Large intestine (tissue), 3 donors: ENCODE results near the gene ECHDC3. TPM values are rescaled to one million over a fixed set of nuclear protein-coding genes. Genes with fewer than 3 reads are reported as not detected.
"Not testable (repeated sequence)": the region's sequence is repeated elsewhere in the genome, so short reads cannot be mapped to it uniquely, and the experiment has no call there.

Source experiments
- DNase-seq, 2 donors: peaks; one replicate each; pipeline versions ENCODE4 v3.0.0 to v3.0.0-alpha.2; 2013
- H3K27ac ChIP-seq: one replicate; pipeline ENCODE4 v1.5.1; 2013; ENCODE audit warnings: low read length
- H3K27me3 ChIP-seq: 2 replicates; pipeline ENCODE4 v1.6.1; 2013; ENCODE audit warnings: low read length; ENCODE audit not compliant: control insufficient read depth, insufficient read depth
- H3K36me3 ChIP-seq: 2 replicates; pipeline ENCODE4 v1.6.1; 2013; ENCODE audit warnings: low read length; ENCODE audit not compliant: control insufficient read depth, insufficient read depth
- H3K4me1 ChIP-seq: one replicate; pipeline ENCODE4 v1.6.1; 2013; ENCODE audit warnings: low read length; ENCODE audit not compliant: control insufficient read depth, insufficient read depth
- H3K4me3 ChIP-seq: one replicate; pipeline ENCODE4 v1.5.1; 2013; ENCODE audit warnings: low read length
- H3K9me3 ChIP-seq: one replicate; pipeline ENCODE4 v1.6.1; 2013; ENCODE audit warnings: mild to moderate bottlenecking, low read depth, low read length, moderate library complexity; ENCODE audit not compliant: control insufficient read depth
- WGBS: methylation state at CpG from one replicate; pipeline ENCODE4 v1.1.5; 2013; ENCODE audit warnings: low lambda C conversion rate; ENCODE audit not compliant: insufficient coverage; 5-methylcytosine and 5-hydroxymethylcytosine counted together
- polyA plus RNA-seq: library from polyadenylated mRNA; unstranded; fragments of 120-200 nt; gene quantifications from one replicate; pipeline ENCODE4 v1.2.1, GENCODE V29; 2013

The ECHDC3 gene
- polyA plus RNA-seq, 1 donor, result 9.6 TPM

DNA sequence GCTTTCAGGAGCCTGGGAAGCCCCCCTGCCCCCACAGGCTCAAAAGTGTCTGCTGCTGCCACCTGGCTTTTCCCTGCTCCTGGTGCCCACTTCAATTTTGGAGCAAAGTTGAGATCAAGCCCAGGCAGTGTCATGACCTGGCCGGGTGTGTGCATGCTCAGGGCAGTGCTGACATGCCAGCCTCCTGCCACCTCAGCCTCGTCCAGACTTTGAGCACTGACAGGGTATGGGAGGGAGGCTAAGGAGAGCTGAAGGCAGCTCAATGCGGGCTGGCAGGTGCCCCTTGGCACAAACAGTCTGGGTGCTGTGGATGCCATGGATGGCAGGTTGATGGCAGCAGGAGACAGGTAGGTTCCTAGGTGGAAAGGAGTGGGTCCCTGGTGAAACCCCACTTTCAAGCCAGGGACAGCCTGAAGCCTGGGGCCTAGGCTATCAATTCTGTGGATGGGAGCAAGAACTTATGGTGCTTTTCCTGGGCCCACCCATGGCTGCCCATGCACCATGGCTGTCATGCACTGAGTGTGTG is 12.3 kb upstream of the ECHDC3 start:
- Histone ChIP-seq H3K9me3 (peaks cover 10% of the 10 kb centered on the region), H3K4me1 (no peaks in the 10 kb centered on the region), H3K36me3 (no peaks in the 10 kb centered on the region), H3K27ac (no peak overlapping the region), H3K4me3 (no peak overlapping the region), H3K27me3 (no peaks in the 10 kb centered on the region)
- WGBS, result no CpG with 5 or more reads among the region's 3 CpGs
- DNase-seq, result no peak

DNA sequence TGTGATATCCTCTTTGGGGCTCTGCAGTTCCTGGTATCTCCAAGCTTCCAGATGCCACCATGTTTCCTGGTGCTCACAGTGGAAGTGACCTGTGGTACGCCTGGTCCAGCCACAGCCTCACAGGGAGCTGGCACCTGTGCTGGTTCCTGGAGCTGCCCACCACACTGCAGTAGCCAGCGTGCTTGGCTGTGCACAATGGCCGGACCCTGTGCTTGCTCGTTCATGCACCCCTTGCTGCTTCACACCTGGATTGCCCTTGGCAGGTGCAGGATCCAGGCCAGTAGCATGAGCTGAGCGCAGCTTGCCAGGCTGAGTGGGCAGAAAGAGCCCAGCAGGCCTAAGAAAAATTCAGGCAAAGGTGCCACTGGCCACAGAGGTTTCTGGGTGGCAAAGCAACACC is 11.4 kb upstream of the ECHDC3 start:
- no peak overlapping the region for H3K27ac ChIP-seq
- peaks cover 10% of the 10 kb centered on the region for H3K9me3 ChIP-seq
- H3K4me3 ChIP-seq, result no peak overlapping the region
- no peaks in the 10 kb centered on the region for H3K4me1 ChIP-seq
- no CpG with 5 or more reads among the region's 5 CpGs for WGBS
- H3K27me3 ChIP-seq, result no peaks in the 10 kb centered on the region
- DNase-seq, result no peak
- no peaks in the 10 kb centered on the region for H3K36me3 ChIP-seq

DNA sequence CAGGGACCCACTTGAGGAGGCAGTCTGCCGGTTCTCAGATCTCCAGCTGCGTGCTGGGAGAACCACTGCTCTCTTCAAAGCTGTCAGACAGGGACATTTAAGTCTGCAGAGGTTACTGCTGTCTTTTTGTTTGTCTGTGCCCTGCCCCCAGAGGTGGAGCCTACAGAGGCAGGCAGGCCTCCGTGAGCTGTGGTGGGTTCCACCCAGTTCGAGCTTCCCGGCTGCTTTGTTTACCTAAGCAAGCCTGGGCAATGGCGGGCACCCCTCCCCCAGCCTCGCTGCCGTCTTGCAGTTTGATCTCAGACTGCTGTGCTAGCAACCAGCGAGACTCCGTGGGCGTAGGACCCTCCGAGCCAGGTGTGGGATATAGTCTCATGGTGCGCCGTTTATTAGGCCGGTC is 5.4 kb upstream of the ECHDC3 start:
- DNase-seq, H3K27ac ChIP-seq, H3K4me1 ChIP-seq, H3K27me3 ChIP-seq, H3K9me3 ChIP-seq, H3K4me3 ChIP-seq, H3K36me3 ChIP-seq: not testable (repeated sequence)
- no CpG with 5 or more reads among the region's 15 CpGs for WGBS

DNA sequence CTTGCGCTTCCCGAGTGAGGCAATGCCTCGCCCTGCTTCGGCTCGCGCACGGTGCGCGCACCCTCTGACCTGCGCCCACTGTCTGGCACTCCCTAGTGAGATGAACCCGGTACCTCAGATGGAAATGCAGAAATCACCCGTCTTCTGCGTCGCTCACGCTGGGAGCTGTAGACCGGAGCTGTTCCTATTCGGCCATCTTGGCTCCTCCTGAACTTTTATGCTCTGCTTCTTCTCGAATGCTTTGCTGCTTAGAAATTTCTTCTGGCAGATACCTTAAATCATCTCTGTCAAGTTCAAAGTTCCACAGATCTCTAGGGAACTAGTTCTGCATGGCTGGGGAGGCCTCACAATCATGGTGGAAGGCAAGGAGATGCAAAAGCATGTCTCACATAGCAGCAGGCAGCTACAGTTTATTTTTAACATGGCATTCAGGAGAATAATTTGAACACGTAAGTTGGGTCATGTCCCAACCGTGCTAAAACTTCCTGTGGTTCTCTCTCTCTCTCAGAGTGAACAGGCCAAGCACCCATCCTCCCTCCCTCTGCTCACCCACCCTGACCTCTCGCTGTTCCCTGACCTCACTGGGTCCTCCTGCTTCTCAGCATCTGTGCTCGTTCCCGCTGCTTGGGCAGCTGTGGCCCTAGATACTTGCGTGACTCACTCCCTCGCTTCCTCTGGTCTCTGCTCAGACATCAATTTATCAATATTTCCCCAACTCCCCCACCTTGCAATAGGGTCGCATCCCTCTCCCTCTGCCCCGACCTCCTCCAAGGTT is 4.7 kb upstream of the ECHDC3 start:
- no CpG with 5 or more reads among the region's 27 CpGs for WGBS
- H3K27me3 ChIP-seq, H3K9me3 ChIP-seq, H3K4me3 ChIP-seq, DNase-seq, H3K36me3 ChIP-seq: not testable (repeated sequence)
- Histone ChIP-seq H3K4me1 (peaks cover 11% of the 10 kb centered on the region), H3K27ac (peak overlapping the region; percentile 33)

DNA sequence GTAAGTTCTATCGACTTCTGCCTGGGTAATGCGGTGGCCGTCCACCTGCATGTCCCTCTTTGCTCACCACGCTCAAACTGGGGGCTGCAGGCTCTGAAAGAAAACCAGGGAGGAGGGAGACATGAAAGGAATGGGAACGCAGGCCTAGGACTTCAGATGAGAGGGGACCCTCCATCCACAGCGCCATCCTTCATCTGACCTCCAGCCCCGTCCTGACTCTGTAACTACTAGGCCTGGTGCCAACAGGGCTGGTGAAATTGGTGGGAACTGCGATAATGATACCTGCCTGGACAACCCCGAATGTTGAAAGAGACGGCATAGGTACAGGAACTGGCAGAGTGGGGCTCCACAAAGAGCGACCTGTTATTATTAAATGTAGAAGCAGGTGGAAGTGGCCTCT is 1.3 kb upstream of the ECHDC3 start:
- Histone ChIP-seq H3K27me3 (no peaks in the 10 kb centered on the region), H3K9me3 (peaks cover 3% of the 10 kb centered on the region), H3K27ac (no peak overlapping the region), H3K36me3 (no peaks in the 10 kb centered on the region), H3K4me3 (no peak overlapping the region), H3K4me1 (peaks cover 11% of the 10 kb centered on the region)
- no peak for DNase-seq
- WGBS, result no CpG with 5 or more reads among the region's 11 CpGs

DNA sequence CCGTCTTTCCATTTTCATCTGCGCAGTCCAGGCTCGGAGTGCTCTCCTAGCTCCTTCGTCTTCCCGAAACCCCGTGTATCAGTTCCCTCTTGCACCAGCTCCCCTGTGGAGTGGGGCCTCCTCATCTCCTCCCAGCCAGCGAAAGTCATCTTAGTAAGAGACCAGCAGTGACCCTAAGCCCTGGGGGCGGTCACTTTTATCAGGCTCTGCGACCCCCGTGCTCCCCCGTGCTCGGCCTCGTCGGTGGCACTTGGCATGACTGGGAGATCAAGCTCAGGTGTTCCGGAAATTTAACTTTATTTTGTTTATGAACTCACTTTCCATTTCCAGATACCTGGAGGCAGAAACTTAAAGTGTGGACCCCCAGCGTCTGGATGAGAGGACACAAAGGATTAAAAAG is 574 bp upstream of the ECHDC3 start:
- WGBS, result no CpG with 5 or more reads among the region's 16 CpGs
- no peak for DNase-seq
- Histone ChIP-seq H3K9me3 (peaks cover 3% of the 10 kb centered on the region), H3K27ac (no peak overlapping the region), H3K27me3 (no peaks in the 10 kb centered on the region), H3K36me3 (no peaks in the 10 kb centered on the region), H3K4me3 (peak overlapping the region; percentile 49), H3K4me1 (peaks cover 11% of the 10 kb centered on the region)

DNA sequence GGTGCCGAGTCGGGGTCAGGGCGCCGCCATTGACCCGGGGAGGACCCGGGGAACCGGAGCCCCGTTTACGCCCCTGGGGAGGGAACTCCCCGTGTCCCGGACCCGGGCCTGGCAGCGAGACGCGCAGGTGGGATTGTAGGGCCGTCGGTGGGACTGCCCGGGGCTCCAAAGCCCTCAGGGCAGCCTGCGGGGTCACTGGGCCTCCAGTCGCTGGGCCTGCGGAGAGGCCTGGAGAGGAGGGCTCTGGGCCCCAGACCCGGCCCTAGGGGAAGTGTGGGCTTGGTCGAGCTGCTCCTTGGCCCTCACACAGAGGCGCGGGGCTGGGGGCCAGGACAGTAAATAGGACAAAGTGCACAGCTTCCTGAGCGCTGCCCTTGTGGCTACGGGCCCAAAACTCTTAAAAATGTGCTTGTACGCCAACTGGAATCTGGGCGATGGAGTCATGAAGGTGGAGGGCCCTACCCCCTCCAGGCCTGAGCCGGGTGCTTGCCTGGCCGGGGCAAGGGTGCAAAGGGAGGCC is 657 bp downstream of the ECHDC3 start:
- peak overlapping the region; percentile 55 for H3K4me3 ChIP-seq
- WGBS, result no CpG with 5 or more reads among the region's 31 CpGs
- no peak overlapping the region for H3K27ac ChIP-seq
- H3K27me3 ChIP-seq, result no peaks in the 10 kb centered on the region
- no peaks in the 10 kb centered on the region for H3K36me3 ChIP-seq
- peak in 1 of 2 donors; percentile 30 for DNase-seq
- H3K4me1 ChIP-seq, result peaks cover 6% of the 10 kb centered on the region
- H3K9me3 ChIP-seq, result peaks cover 3% of the 10 kb centered on the region

DNA sequence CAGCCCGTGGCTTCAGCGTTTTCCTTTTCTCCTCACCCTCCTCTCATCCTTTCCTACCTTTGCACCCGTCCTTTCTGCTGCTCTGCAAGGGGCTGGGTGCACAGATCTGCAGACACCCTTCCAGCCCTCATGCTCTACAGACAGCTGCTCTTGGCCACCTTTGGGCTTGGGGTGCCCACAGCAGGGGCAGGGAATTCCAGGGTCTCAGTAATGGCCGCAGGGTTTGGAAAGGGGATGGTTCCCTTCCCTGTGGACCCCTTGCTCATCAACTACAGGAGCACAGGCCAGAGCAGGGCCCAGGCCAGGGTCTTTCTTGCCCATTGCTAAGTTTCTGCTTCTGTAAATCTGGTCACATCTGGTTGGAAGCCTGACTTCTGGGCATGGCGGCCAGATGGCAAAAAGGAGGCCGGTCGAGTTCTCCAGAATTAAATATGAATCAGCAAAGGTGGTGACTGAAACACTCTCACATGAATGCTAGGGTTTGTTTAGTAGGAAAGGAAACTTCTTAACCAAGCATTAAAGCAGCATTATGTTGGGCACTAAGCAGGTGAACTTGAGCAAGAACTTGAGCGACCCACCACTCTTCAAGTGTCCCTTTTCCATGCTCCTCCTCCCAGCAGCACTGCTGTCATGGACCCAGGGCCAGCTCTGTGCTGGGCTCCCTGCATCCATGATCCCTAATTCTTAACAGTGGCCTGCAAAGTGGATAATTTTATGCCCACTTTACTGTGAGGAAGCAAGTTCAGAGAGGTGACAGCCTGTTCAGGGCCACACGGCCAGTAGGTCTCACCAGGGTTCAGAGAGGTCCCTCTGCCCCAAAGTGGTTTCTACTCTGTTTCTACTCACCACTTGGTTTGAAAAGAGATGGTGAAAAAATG is 1.5 kb downstream of the ECHDC3 start:
- Histone ChIP-seq H3K36me3 (peaks cover under 1% of the 10 kb centered on the region), H3K4me3 (peak overlapping the region; percentile 55), H3K27ac (no peak overlapping the region), H3K4me1 (peaks cover 6% of the 10 kb centered on the region), H3K27me3 (no peaks in the 10 kb centered on the region), H3K9me3 (peaks cover 3% of the 10 kb centered on the region)
- no peak for DNase-seq
- no CpG with 5 or more reads among the region's 9 CpGs for WGBS

DNA sequence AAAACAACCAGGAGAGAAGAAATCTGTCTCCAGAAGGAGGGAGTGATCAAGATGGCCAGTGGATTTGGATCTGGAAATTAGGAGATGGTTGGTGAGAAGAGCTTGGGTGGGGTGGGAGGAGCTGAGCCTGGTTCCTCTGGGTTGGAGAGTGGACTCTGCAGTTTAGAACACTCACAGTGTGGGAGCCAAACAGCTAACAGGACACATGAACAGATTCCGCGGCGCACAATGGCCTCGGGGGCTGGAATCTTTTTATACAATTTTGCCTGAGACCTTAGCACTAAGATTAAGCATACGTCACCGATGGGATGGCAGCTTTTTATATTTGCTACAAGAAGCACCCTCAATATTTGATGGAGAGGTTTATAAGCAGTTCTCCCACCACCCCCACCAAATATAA is 2.9 kb downstream of the ECHDC3 start:
- 100% methylated on average over 2 of the region's 6 CpGs for WGBS

DNA sequence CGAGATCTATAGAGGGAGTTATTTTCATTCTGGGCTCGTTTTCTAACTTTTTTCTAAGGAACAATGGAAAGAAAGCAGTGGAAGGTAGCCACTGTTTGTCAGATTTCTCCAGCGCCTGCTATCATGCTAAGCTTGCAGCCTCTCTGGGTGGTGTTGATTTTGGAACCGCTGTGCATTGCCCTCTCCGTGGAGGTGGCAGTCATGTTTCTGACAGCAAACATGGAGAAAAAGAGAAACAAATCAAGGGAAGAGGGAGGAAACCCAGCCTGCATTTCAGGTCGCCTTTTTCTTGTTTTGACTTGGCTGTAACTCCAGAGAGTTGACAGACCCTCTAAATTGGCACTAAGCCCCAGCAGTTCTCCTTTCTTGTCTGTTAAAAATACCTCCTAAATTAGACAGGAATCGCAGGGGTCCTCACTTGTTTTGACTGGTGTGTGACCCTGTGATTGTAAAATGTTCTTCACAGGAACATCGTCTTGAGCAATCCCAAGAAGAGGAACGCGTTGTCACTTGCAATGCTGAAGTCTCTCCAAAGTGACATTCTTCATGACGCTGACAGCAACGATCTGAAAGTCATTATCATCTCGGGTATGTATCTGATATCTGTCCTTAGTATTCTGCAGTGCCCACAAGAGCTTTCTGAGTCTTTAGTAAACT is 4.8 kb downstream of the ECHDC3 start:
- DNase-seq, result no peak
- Histone ChIP-seq H3K27ac (no peak overlapping the region), H3K9me3 (peaks cover 3% of the 10 kb centered on the region), H3K27me3 (no peaks in the 10 kb centered on the region), H3K36me3 (peaks cover 9% of the 10 kb centered on the region), H3K4me1 (no peaks in the 10 kb centered on the region), H3K4me3 (no peak overlapping the region)
- 87% methylated on average over 3 of the region's 13 CpGs for WGBS

More for the DNA sequence above, 2.9 kb downstream of the ECHDC3 start:
- peaks cover 8% of the 10 kb centered on the region for H3K36me3 ChIP-seq
- H3K4me3 ChIP-seq, result no peak overlapping the region
- no peaks in the 10 kb centered on the region for H3K27me3 ChIP-seq
- H3K4me1 ChIP-seq, result peaks cover 6% of the 10 kb centered on the region
- DNase-seq, result no peak
- no peak overlapping the region for H3K27ac ChIP-seq
- peaks cover 3% of the 10 kb centered on the region for H3K9me3 ChIP-seq
